Measurements from ENCODE around the gene PYGB.
"Not testable (repeated sequence)": the region's sequence is repeated elsewhere in the genome, so short reads cannot be mapped to it uniquely, and the experiment has no call there.

Gene PYGB

DNA sequence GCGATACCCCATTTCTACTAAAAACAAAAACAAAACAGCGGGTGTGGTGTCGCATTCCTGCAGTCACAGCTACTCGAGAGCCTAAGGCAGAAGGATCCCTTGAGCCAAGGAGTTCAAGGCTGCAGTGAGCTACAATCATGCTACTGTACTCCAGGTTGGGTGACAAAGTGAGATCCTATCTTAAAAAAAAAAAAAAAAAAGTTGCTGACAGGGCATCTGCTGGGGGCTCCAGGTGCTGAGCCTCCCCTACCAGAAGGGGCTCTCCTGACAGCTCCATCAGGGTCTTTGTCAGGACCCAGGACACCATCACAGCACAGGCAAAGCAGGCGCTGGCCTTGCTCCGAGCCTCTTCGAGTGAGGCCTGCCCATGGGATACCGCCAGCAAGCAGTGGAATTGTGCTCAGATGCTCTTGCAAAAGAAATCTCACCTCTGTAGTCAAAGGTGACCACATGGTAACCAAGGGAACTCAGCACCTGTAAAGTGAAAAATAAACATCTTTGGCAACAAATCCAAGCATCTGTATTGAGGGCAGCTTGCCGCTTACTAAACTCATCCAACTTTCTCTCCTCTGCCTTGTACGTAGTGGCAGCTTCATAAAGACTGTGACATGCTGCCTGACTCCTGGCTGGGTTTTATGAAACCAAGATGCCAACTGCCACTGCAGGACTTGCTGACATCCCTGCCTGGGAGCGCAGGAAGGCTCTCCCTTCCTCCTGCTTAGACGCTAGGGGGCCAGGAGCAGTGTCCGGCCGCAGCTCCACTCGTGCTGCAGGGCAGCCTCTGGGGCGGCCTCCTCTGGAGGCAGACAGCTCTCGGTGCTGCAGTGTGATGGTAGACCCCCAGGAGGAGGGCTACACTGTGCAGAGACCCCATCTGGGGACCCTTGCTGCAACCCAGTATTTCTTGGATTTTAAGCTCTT is 66.9 kb downstream of the PYGB start:
- DNase-seq = no peak

GRCh38 chr20:25315418-25316210 is 67.7 kb downstream of the PYGB start:
- DNase-seq = no peak

- no peak for DNase-seq
These were observed 68.8 kb downstream of the PYGB start for GRCh38 chr20:25316506-25317190.

- DNase-seq = no peak
These were observed 69.6 kb downstream of the PYGB start for GRCh38 chr20:25317351-25318075.

- no peak for DNase-seq
These were observed 70.8 kb downstream of the PYGB start for GRCh38 chr20:25318471-25319240.

DNA sequence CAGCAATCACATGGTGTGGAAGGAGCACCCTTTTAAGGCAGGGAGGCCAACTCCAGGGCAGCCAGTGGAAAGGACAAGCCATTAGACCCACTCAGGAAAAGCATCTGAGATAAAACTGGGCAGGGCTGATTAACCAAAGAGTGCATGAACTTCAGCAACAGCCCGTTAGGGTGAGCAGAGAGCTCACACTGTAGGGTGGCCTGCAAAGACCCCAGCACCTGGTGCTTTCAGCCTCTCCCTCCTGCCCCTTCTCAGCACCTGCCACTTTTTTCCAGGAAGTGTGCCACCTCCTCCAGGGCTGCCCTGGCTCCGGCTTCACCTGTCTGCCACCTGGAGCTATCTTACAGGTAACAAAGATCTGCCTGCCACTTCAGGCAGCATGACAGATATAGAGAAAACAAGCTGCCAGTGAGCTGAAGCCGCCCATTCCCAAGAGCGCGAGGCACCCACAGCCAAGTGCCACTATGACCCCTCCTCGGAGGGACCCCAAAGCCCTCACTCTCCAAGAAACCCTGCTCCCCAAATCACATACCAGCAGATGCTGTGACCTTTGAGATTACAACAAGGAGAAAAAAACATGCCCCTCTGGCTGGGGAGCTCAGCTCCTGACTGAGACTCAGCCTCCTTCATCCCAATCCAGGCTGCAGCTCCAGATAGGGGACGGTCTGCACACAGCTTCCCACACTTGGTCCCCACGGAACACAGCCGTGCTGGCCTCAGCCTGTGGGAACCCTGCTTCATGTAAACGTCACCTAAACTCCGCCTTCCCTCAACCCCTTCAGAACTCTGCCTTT is 71.6 kb downstream of the PYGB start:
- DNase-seq = peak; percentile 28

DNA sequence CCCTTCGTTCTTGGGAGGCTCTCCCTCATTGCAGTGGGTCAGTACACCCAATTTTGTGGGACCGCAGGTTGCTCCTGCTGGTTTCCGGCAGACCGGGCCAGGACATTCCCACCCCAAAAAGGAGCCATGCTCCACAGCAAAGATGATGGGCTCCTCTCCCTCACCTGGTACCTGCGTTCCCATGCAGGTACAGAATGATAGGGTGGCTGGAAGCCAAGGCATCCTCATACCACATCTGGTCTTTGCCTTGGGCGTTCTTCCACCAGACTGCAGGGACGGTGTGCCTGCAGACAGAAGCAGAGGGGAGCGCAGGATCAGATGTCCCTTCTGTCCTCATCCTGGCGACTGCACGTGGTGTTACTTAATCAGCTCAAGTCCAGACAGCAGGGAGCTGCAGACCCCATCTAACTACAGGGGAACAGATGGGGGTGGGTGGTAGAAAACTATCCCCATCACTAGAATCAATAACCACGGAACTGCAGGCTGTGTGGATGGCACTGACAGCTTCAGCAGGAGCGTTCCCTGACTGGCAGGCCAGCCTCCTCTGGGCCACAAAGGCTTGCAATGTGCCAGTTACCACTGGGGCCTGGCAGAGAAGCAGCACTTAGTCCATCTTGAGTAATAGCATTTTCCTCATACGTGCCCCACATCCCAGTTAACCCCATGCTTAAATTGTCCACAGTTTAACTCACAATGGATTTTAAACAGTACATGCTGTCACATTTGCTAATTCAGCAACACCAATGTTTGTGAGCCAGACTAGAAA is 72.3 kb downstream of the PYGB start:
- no peak for DNase-seq

DNA sequence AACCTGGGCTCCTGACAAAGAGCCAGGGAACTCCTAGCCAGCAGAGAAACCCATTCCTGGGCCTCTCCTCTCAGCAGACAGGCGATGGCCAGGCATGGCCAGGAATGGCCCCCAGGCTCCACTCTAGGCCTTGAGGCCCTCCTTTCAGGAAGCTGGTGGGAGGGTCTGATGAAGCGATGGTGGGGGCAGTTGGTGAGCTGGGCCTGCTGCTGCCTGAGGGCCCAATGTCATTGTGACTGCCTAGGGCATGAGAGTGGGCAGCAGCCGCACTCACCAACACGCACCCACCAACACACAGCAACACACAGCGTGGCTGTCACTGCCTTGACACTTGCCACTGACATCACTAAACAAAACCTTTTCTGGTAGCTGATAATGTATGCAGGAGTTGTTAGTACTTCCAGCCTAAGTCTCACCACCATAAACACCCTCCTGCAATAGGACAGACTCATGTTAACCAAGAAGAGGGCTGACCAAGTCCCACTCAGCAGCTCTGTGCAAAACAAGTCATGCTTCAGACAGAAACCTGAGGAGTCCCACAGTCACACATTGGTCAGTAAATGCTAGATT is 73.5 kb downstream of the PYGB start:
- DNase-seq = no peak

- no peak for DNase-seq
These were observed 74.1 kb downstream of the PYGB start for GRCh38 chr20:25321991-25322390.

- DNase-seq = no peak
These were observed 75.8 kb downstream of the PYGB start for GRCh38 chr20:25323496-25324246.

GRCh38 chr20:25324412-25324811 is 76.5 kb downstream of the PYGB start:
- no peak for DNase-seq

GRCh38 chr20:25325073-25325472 is 77.2 kb downstream of the PYGB start:
- DNase-seq = no peak

GRCh38 chr20:25325997-25326396 is 78.1 kb downstream of the PYGB start:
- DNase-seq = no peak

GRCh38 chr20:25327521-25328235 is 79.8 kb downstream of the PYGB start:
- DNase-seq = no peak

- DNase-seq = no peak
These were observed 81.1 kb downstream of the PYGB start for GRCh38 chr20:25328954-25329498.

DNA sequence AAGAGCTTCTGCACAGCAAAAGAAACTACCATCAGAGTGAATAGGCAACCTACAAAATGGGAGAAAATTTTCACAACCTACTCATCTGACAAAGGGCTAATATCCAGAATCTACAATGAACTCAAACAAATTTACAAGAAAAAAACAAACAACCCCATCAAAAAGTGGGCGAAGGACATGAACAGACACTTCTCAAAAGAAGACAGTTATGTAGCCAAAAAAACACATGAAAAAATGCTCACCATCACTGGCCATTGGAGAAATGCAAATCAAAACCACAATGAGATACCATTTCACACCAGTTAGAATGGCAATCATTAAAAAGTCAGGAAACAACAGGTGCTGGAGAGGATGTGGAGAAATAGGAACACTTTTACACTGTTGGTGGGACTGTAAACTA is 87.1 kb downstream of the PYGB start:
- DNase-seq = not testable (repeated sequence)

GRCh38 chr20:25336561-25337422 is 88.9 kb downstream of the PYGB start:
- no peak for DNase-seq
